HEK293 (cell line): ENCODE measurements around the gene MED15.

Source experiments
- REST ChIP-seq: fragments of 450-650 bp; formaldehyde crosslinking; IDR thresholded peaks from 2 replicates; pipeline ENCODE4 v1.5.1; 2016; ENCODE audit warnings: missing biosample characterization, missing genetic modification characterization
- TCF7L2 ChIP-seq: IDR thresholded peaks from 2 replicates; pipeline ENCODE4 v1.6.1; 2011; ENCODE audit warnings: low read depth, mild to moderate bottlenecking, inconsistent platforms, low read length, moderate library complexity, borderline replicate concordance
- ZNF549 ChIP-seq: fragments of 450-650 bp; IDR thresholded peaks from 2 replicates; pipeline ENCODE4 v1.5.1; 2018; ENCODE audit warnings: missing biosample characterization, missing genetic modification characterization, mild to moderate bottlenecking, inconsistent platforms, moderate library complexity
- ZNF670 ChIP-seq: fragments of 450-650 bp; formaldehyde crosslinking; IDR thresholded peaks from 2 replicates; pipeline ENCODE4 v1.5.1; 2016; ENCODE audit warnings: missing biosample characterization, missing genetic modification characterization, low read depth
- ZNF777 ChIP-seq: fragments of 450-650 bp; formaldehyde crosslinking; IDR thresholded peaks from 2 replicates; pipeline ENCODE4 v1.5.1; 2017; ENCODE audit warnings: missing biosample characterization, missing genetic modification characterization, borderline replicate concordance
- ZSCAN23 ChIP-seq: fragments of 450-650 bp; formaldehyde crosslinking; IDR thresholded peaks from 2 replicates; pipeline ENCODE4 v1.5.1; 2016; ENCODE audit warnings: missing biosample characterization, missing genetic modification characterization
- TF ChIP-seq, protein P1 (sequence below): fragments of 450-650 bp; formaldehyde crosslinking; IDR thresholded peaks from 2 replicates; pipeline ENCODE4 v1.5.1; 2016; ENCODE audit warnings: missing biosample characterization, missing genetic modification characterization

GRCh38 chr22:20581503-20582170, 74.2 kb downstream of the MED15 start:
- TF ChIP-seq, protein P1, sequence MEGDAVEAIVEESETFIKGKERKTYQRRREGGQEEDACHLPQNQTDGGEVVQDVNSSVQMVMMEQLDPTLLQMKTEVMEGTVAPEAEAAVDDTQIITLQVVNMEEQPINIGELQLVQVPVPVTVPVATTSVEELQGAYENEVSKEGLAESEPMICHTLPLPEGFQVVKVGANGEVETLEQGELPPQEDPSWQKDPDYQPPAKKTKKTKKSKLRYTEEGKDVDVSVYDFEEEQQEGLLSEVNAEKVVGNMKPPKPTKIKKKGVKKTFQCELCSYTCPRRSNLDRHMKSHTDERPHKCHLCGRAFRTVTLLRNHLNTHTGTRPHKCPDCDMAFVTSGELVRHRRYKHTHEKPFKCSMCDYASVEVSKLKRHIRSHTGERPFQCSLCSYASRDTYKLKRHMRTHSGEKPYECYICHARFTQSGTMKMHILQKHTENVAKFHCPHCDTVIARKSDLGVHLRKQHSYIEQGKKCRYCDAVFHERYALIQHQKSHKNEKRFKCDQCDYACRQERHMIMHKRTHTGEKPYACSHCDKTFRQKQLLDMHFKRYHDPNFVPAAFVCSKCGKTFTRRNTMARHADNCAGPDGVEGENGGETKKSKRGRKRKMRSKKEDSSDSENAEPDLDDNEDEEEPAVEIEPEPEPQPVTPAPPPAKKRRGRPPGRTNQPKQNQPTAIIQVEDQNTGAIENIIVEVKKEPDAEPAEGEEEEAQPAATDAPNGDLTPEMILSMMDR (tag by site-specific recombination): no peak
- TF ChIP-seq ZNF777 (tag by site-specific recombination): no peak
- TF ChIP-seq TCF7L2: no peak
- TF ChIP-seq ZSCAN23 (tag by site-specific recombination): no peak
- no peak for TF ChIP-seq REST (tag by site-specific recombination)
- no peak for TF ChIP-seq ZNF549 (tag by site-specific recombination)
- no peak for TF ChIP-seq ZNF670 (tag by site-specific recombination)
